NCI-H2196 treated with DMSO at 0.1 percent for 48 hours (cell line): Measurements from ENCODE around the gene RPTOR.
"Not testable (repeated sequence)": the region's sequence is repeated elsewhere in the genome, so short reads cannot be mapped to it uniquely, and the experiment has no call there.

Experiments used
- DNase-seq: peaks from one replicate; lab custom pipeline; 2025; ENCODE audit not compliant: unreplicated experiment; lab: John Stamatoyannopoulos, UW

Gene RPTOR

GRCh38 chr17:80868022-80868609 lies 323.5 kb downstream of the RPTOR start:
- no peak for DNase-seq

- no peak for DNase-seq
Measured at GRCh38 chr17:80869481-80870145, 325.0 kb downstream of the RPTOR start.

- no peak for DNase-seq
Measured at GRCh38 chr17:80870401-80870800, 325.8 kb downstream of the RPTOR start.

GRCh38 chr17:80871341-80871740 lies 326.7 kb downstream of the RPTOR start:
- DNase-seq: no peak

- DNase-seq: no peak
Measured at GRCh38 chr17:80872001-80872500, 327.4 kb downstream of the RPTOR start.

GRCh38 chr17:80872501-80873306 lies 328.1 kb downstream of the RPTOR start:
- no peak for DNase-seq

- no peak for DNase-seq
Measured at GRCh38 chr17:80873307-80873951, 328.8 kb downstream of the RPTOR start.

- no peak for DNase-seq
Measured at GRCh38 chr17:80874866-80875445, 330.3 kb downstream of the RPTOR start.

GRCh38 chr17:80875480-80875995 lies 330.9 kb downstream of the RPTOR start:
- not testable (repeated sequence) for DNase-seq

GRCh38 chr17:80876456-80876949 lies 331.9 kb downstream of the RPTOR start:
- not testable (repeated sequence) for DNase-seq

GRCh38 chr17:80876950-80877728 lies 332.5 kb downstream of the RPTOR start:
- DNase-seq: no peak

- no peak for DNase-seq
Measured at GRCh38 chr17:80877729-80878303, 333.2 kb downstream of the RPTOR start.

- no peak for DNase-seq
Measured at GRCh38 chr17:80878876-80879722, 334.5 kb downstream of the RPTOR start.

GRCh38 chr17:80879723-80880647 lies 335.3 kb downstream of the RPTOR start:
- DNase-seq: no peak

GRCh38 chr17:80880648-80880985 lies 336.0 kb downstream of the RPTOR start:
- DNase-seq: no peak

GRCh38 chr17:80881306-80881705 lies 336.7 kb downstream of the RPTOR start:
- no peak for DNase-seq

- no peak for DNase-seq
Measured at GRCh38 chr17:80882323-80882722, 337.7 kb downstream of the RPTOR start.
